HCT116 (cell line): Measurements from ENCODE around the gene DMD. TPM values are rescaled to one million over a fixed set of nuclear protein-coding genes. Genes with fewer than 3 reads are reported as not detected.

Source experiments
- ATAC-seq: fragments of 200-7000 bp; cut with Tn5 transposase; 2 replicates; pipeline ENCODE4 v1.9.1; 2020; ENCODE audit warnings: mild to moderate bottlenecking, moderate library complexity
- BruUV-seq: library from RNA; stranded (reverse); fragments of 400-500 nt; replicated peaks from 2 replicates; lab custom pipeline; 2021; lab: Mats Ljungman, UMichigan
- CTCF ChIA-PET: fragments of 300-600 bp; sonication (Branson Sonifier 250); formaldehyde crosslinking; loops from one replicate; lab custom pipeline; 2021; ENCODE audit warnings: antibody characterized with exemption; lab: Charles Lee
- POLR2A ChIA-PET: fragments of 300-600, 350-600 bp; sonication (Branson Sonifier 250); formaldehyde crosslinking; loops from one replicate; lab custom pipeline; 2021; ENCODE audit warnings: antibody characterized with exemption; lab: Charles Lee
- RAD21 ChIA-PET, 2 experiments: fragments of 300-600 bp; sonication (Branson Sonifier 250); formaldehyde crosslinking; loops; one replicate each; lab custom pipeline; 2023; ENCODE audit warnings: low total read pairs in 2 of 2; ENCODE audit not compliant: uncharacterized antibody in 2 of 2, unreplicated experiment in 2 of 2, low non-redundant PET in 1 of 2; lab: Charles Lee
- DNase-seq: peaks from one replicate; pipeline ENCODE4 v3.0.0-alpha.2; 2010; ENCODE audit warnings: low read depth, low spot score
- H2AFZ ChIP-seq: fragments of 200-600 bp; shearing (Covaris generic), sonication (generic); 2 replicates; pipeline ENCODE4 v1.6.1; 2017; ENCODE audit warnings: low read depth, mixed run types, mixed read lengths, antibody characterized with exemption, low read length; ENCODE audit not compliant: poor library complexity, severe bottlenecking
- H3K27ac ChIP-seq: 2 replicates; pipeline ENCODE4 v1.5.1; 2012; ENCODE audit warnings: low read depth, low read length
- H3K27me3 ChIP-seq: fragments of 200-600 bp; sonication (generic); 2 replicates; pipeline ENCODE4 v1.6.1; 2016; ENCODE audit warnings: mixed run types, low read length, mixed read lengths; ENCODE audit not compliant: insufficient read depth
- H3K36me3 ChIP-seq, 2 experiments: fragments of 200-500 bp in 1 of 2; fragments of 200-600 bp in 1 of 2; sonication (Bioruptor generic) in 1 of 2; sonication (generic) in 1 of 2; 2 replicates each; pipeline versions ENCODE4 v1.5.1 to v1.6.1; 2014 to 2016; ENCODE audit warnings: low read length in 2 of 2, inconsistent platforms in 1 of 2, mixed read lengths in 1 of 2, mixed run types in 1 of 2; ENCODE audit not compliant: insufficient read depth in 2 of 2, control insufficient read depth in 1 of 2
- H3K4me1 ChIP-seq, 2 experiments: fragments of 200-600 bp in 1 of 2; sonication (generic) in 1 of 2; 2 replicates each; pipeline versions ENCODE4 v1.5.1 to v1.6.1; 2012 to 2017; ENCODE audit warnings: low read length in 2 of 2, inconsistent platforms in 1 of 2, mild to moderate bottlenecking in 1 of 2, mixed read lengths in 1 of 2, mixed run types in 1 of 2, moderate library complexity in 1 of 2; ENCODE audit not compliant: insufficient read depth in 2 of 2, control insufficient read depth in 1 of 2
- H3K4me2 ChIP-seq: fragments of 200-600 bp; sonication (generic); 2 replicates; pipeline ENCODE4 v1.6.1; 2017; ENCODE audit warnings: mixed run types, low read length, mixed read lengths
- H3K4me3 ChIP-seq, 2 experiments: fragments of 200-600 bp in 1 of 2; sonication (generic) in 1 of 2; replicated peaks in 1 of 2; 2 replicates each; pipeline ENCODE4 v1.5.1; 2011 to 2016; ENCODE audit warnings: low read length in 2 of 2, control low read depth in 1 of 2, low read depth in 1 of 2, mild to moderate bottlenecking in 1 of 2, mixed read lengths in 1 of 2, mixed run types in 1 of 2
- H3K79me2 ChIP-seq: fragments of 200-600 bp; sonication (generic); 2 replicates; pipeline ENCODE4 v1.6.1; 2017; ENCODE audit warnings: mild to moderate bottlenecking, mixed run types, low read length, moderate library complexity, mixed read lengths; ENCODE audit not compliant: insufficient read depth
- H3K9ac ChIP-seq: fragments of 200-600 bp; sonication (generic); 2 replicates; pipeline ENCODE4 v1.6.1; 2016; ENCODE audit warnings: low read length, mixed read lengths
- H3K9me2 ChIP-seq: fragments of 200-600 bp; sonication (generic), shearing (Covaris generic); 2 replicates; pipeline ENCODE4 v1.6.1; 2017; ENCODE audit warnings: mixed run types, mild to moderate bottlenecking, moderate library complexity; ENCODE audit not compliant: insufficient read depth
- H3K9me3 ChIP-seq, 2 experiments: fragments of 200-500 bp in 1 of 2; fragments of 200-600 bp in 1 of 2; sonication (Bioruptor generic) in 1 of 2; sonication (generic) in 1 of 2; 2 replicates each; pipeline ENCODE4 v1.6.1; 2014 to 2017; ENCODE audit warnings: low read length in 2 of 2, mixed read lengths in 2 of 2, inconsistent platforms in 1 of 2, low read depth in 1 of 2, mild to moderate bottlenecking in 1 of 2, mixed run types in 1 of 2, moderate library complexity in 1 of 2; ENCODE audit not compliant: control insufficient read depth in 1 of 2, insufficient read depth in 1 of 2
- H4K20me1 ChIP-seq: fragments of 200-600 bp; sonication (generic), shearing (Covaris generic); 2 replicates; pipeline ENCODE4 v1.6.1; 2017; ENCODE audit warnings: mixed run types, mild to moderate bottlenecking, moderate library complexity; ENCODE audit not compliant: insufficient read depth
- EGR1 ChIP-seq: IDR thresholded peaks from 2 replicates; pipeline ENCODE4 v1.6.1; 2012; ENCODE audit warnings: low read depth
- ELF1 ChIP-seq: IDR thresholded peaks from 2 replicates; pipeline ENCODE4 v1.6.1; 2012; ENCODE audit warnings: low read depth, borderline replicate concordance
- EZH2 ChIP-seq: fragments of 200-600 bp; sonication (generic); IDR thresholded peaks from 2 replicates; pipeline ENCODE4 v1.6.1; 2017; ENCODE audit warnings: antibody characterized with exemption, mixed run types
- EZH2phosphoT487 ChIP-seq: fragments of 200-600 bp; IDR thresholded peaks from 2 replicates; pipeline ENCODE4 v1.6.1; 2018; ENCODE audit warnings: antibody characterized with exemption, borderline replicate concordance
- FOSL1 ChIP-seq: IDR thresholded peaks from 2 replicates; pipeline ENCODE4 v1.6.1; 2012; ENCODE audit warnings: low read depth
- JUND ChIP-seq: IDR thresholded peaks from 2 replicates; pipeline ENCODE4 v1.6.1; 2012
- POLR2A ChIP-seq: IDR thresholded peaks from 2 replicates; pipeline ENCODE4 v1.7.0; 2011; ENCODE audit warnings: borderline replicate concordance; ENCODE audit not compliant: insufficient read depth, insufficient read length; ENCODE audit errors: extremely low read depth
- POLR2AphosphoS5 ChIP-seq: IDR thresholded peaks from 2 replicates; pipeline ENCODE4 v1.6.1; 2011; ENCODE audit warnings: mild to moderate bottlenecking, low read depth, low read length, moderate library complexity
- RAD21 ChIP-seq: IDR thresholded peaks from 2 replicates; pipeline ENCODE4 v1.6.1; 2012; ENCODE audit warnings: low read depth, mild to moderate bottlenecking
- SIN3A ChIP-seq: IDR thresholded peaks from 2 replicates; pipeline ENCODE4 v1.6.1; 2012; ENCODE audit warnings: low read depth
- SP1 ChIP-seq: IDR thresholded peaks from 2 replicates; pipeline ENCODE4 v1.6.1; 2012; ENCODE audit warnings: low read depth
- SRF ChIP-seq: IDR thresholded peaks from 2 replicates; pipeline ENCODE4 v1.6.1; 2012; ENCODE audit warnings: low read depth
- TCF7L2 ChIP-seq: IDR thresholded peaks from 2 replicates; pipeline ENCODE4 v1.7.0; 2011; ENCODE audit warnings: borderline replicate concordance, inconsistent platforms; ENCODE audit not compliant: insufficient read depth, insufficient read length; ENCODE audit errors: extremely low read depth
- YY1 ChIP-seq: IDR thresholded peaks from 2 replicates; pipeline ENCODE4 v1.6.1; 2011; ENCODE audit warnings: low read length, low read depth, moderate library complexity, mild to moderate bottlenecking; ENCODE audit not compliant: insufficient replicate concordance; ENCODE audit errors: extremely low read depth
- ZFX ChIP-seq: fragments of 450-650 bp; IDR thresholded peaks from 2 replicates; pipeline ENCODE4 v1.6.1; 2017
- ZNF274 ChIP-seq: fragments of 200-500 bp; sonication (Bioruptor generic); IDR thresholded peaks from 2 replicates; pipeline ENCODE4 v1.6.1; 2014; ENCODE audit warnings: mild to moderate bottlenecking, low read depth, low read length, inconsistent platforms
- intact Hi-C: fragments of 100-400 bp; cut with micrococcal nuclease; formaldehyde crosslinking; loops from 2 replicates; pipeline ENCODE4 v1.10.0; 2022
- total RNA-seq: library from RNA; stranded (reverse); gene quantifications from one replicate; pipeline ENCODE4 v1.2.1, GENCODE V29; 2021; ENCODE audit not compliant: unreplicated experiment
- TF ChIP-seq, protein P1 (sequence below): IDR thresholded peaks from 2 replicates; pipeline ENCODE4 v1.6.1; 2012
- TF ChIP-seq, protein P2 (sequence below): IDR thresholded peaks from 2 replicates; pipeline ENCODE4 v1.6.1; 2012; ENCODE audit warnings: low read depth
- TF ChIP-seq, protein P3 (sequence below), 3 experiments: fragments of 200-600 bp in 1 of 3; sonication (generic) in 1 of 3; IDR thresholded peaks in 2 of 3; conservative IDR thresholded peaks in 1 of 3; 2 replicates each; pipeline ENCODE4 v1.5.1; 2012 to 2017; ENCODE audit warnings: low read depth in 2 of 3, low read length in 2 of 3, antibody characterized with exemption in 1 of 3, borderline replicate concordance in 1 of 3, control low read depth in 1 of 3, mild to moderate bottlenecking in 1 of 3, mixed read lengths in 1 of 3, mixed run types in 1 of 3, moderate library complexity in 1 of 3; ENCODE audit not compliant: insufficient read depth in 1 of 3

DMD gene
- total RNA-seq, 1 experiment from 2014 or later, result 0.05 TPM

DNA sequence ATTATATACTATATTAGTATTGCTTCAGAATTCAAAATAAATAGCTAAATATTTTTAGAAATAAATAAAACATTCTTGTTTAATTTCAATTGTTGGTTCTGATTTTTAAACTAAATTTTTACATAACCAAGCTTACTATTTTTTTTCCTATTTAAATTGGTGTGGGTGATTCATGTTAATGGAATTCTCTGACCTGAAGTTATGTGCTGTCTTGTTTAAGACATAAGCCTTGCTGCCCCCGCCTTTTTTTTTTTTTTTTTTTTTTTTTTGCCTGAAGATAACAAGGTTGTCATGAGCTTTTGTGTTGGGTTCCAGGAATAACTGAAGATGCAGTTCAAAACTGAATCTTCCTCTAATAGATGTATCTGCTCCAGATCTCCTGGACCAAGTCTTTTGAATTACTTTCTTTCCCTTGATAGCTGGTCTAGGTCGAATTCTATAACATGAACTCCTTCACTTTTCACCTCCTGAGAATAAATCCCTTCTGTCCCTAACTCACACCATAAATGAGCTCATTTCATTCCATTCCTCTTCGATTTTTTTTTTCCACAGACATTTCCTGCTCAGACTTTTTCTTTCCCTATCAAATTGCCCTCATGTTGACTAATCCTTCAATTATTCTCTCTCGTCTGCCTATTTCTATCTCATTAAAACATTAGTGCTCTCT is 1878.1 kb downstream of the DMD start:
- no peak overlapping the region for H3K9ac ChIP-seq
- no peak overlapping the region for H3K27ac ChIP-seq
- intact Hi-C loops, result no loop called here
- no peaks in the 10 kb centered on the region for H3K36me3 ChIP-seq
- H3K4me3 ChIP-seq, result no peak overlapping the region
- POLR2A ChIA-PET, result no interaction called here
- DNase-seq (no peak), ATAC-seq (no peak)
- H4K20me1 ChIP-seq, result no peaks in the 10 kb centered on the region
- TF ChIP-seq EZH2phosphoT487 (no peak), TCF7L2 (no peak), ELF1 (no peak), YY1 (no peak), SIN3A (no peak), POLR2A (no peak), FOSL1 (no peak), JUND (no peak), EZH2 (no peak), RAD21 (no peak), SP1 (no peak), POLR2AphosphoS5 (no peak), SRF (no peak), ZFX (no peak), ZNF274 (no peak), EGR1 (no peak)
- TF ChIP-seq, protein P1, sequence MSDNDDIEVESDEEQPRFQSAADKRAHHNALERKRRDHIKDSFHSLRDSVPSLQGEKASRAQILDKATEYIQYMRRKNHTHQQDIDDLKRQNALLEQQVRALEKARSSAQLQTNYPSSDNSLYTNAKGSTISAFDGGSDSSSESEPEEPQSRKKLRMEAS, result no peak
- TF ChIP-seq, protein P2, sequence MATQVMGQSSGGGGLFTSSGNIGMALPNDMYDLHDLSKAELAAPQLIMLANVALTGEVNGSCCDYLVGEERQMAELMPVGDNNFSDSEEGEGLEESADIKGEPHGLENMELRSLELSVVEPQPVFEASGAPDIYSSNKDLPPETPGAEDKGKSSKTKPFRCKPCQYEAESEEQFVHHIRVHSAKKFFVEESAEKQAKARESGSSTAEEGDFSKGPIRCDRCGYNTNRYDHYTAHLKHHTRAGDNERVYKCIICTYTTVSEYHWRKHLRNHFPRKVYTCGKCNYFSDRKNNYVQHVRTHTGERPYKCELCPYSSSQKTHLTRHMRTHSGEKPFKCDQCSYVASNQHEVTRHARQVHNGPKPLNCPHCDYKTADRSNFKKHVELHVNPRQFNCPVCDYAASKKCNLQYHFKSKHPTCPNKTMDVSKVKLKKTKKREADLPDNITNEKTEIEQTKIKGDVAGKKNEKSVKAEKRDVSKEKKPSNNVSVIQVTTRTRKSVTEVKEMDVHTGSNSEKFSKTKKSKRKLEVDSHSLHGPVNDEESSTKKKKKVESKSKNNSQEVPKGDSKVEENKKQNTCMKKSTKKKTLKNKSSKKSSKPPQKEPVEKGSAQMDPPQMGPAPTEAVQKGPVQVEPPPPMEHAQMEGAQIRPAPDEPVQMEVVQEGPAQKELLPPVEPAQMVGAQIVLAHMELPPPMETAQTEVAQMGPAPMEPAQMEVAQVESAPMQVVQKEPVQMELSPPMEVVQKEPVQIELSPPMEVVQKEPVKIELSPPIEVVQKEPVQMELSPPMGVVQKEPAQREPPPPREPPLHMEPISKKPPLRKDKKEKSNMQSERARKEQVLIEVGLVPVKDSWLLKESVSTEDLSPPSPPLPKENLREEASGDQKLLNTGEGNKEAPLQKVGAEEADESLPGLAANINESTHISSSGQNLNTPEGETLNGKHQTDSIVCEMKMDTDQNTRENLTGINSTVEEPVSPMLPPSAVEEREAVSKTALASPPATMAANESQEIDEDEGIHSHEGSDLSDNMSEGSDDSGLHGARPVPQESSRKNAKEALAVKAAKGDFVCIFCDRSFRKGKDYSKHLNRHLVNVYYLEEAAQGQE, result no peak
- TF ChIP-seq, protein P3, sequence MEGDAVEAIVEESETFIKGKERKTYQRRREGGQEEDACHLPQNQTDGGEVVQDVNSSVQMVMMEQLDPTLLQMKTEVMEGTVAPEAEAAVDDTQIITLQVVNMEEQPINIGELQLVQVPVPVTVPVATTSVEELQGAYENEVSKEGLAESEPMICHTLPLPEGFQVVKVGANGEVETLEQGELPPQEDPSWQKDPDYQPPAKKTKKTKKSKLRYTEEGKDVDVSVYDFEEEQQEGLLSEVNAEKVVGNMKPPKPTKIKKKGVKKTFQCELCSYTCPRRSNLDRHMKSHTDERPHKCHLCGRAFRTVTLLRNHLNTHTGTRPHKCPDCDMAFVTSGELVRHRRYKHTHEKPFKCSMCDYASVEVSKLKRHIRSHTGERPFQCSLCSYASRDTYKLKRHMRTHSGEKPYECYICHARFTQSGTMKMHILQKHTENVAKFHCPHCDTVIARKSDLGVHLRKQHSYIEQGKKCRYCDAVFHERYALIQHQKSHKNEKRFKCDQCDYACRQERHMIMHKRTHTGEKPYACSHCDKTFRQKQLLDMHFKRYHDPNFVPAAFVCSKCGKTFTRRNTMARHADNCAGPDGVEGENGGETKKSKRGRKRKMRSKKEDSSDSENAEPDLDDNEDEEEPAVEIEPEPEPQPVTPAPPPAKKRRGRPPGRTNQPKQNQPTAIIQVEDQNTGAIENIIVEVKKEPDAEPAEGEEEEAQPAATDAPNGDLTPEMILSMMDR (IDR thresholded peaks at IDR 0.05 in 2 of 3, conservative IDR thresholded peaks at IDR 0.05 in 1 of 3; ENCODE audit: borderline replicate concordance in 1 of 3, insufficient read depth in 1 of 3, low read depth in 2 of 3, low read length in 2 of 3), result no peak
- no peaks in the 10 kb centered on the region for H3K79me2 ChIP-seq
- no peak overlapping the region for H3K4me2 ChIP-seq
- H3K27me3 ChIP-seq, result no peaks in the 10 kb centered on the region
- no peak overlapping the region for H2AFZ ChIP-seq
- no peaks in the 10 kb centered on the region for H3K9me3 ChIP-seq
- BruUV-seq, result no TSS peak
- H3K9me2 ChIP-seq, result no peaks in the 10 kb centered on the region
- RAD21 ChIA-PET, result no interaction called here
- H3K4me1 ChIP-seq, result no peaks in the 10 kb centered on the region
- CTCF ChIA-PET, result no interaction called here
